ENCODE measurements around the gene THTPA.

Gene THTPA, protein sequence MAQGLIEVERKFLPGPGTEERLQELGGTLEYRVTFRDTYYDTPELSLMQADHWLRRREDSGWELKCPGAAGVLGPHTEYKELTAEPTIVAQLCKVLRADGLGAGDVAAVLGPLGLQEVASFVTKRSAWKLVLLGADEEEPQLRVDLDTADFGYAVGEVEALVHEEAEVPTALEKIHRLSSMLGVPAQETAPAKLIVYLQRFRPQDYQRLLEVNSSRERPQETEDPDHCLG

GRCh38 chr14:23555882-23556699, at the start of gene THTPA:
Gene THTPA, plus strand, starts transcription at chr14:23556271. Its CDS starts 487 bp downstream, at chr14:23556758.
- no peak for FAIRE-seq

DNA sequence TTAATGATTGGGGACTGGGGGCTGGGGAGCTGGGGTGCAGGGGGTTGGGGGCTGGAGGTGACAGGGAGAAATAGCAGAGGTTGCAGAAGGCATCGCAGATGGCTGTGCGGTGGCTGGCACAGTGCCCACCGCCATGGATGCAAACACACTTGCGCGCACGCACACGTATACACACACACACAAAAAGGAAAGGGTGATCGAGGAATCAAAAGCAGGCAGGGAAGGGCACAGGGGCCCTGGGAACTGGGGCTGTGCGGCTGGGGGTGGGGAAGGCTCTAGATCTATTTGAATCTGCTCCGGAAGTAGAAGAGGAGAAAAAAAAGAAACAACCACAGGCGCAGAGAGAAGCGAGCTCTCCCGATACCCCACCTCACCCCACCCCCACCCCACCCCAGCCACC, 43.9 kb upstream of the THTPA start:
- FAIRE-seq (no peak), DNase-seq (ENCODE audit: low spot score) (no peak)

More at GRCh38 chr14:23555882-23556699, at the start of gene THTPA:
- peak; percentile 60 for DNase-seq (ENCODE audit: low spot score)

- no peak for FAIRE-seq
- no peak for DNase-seq (ENCODE audit: low spot score)
Measured at GRCh38 chr14:23513005-23513817, 42.9 kb upstream of the THTPA start.

- FAIRE-seq (no peak), DNase-seq (ENCODE audit: low spot score) (no peak)
Measured at GRCh38 chr14:23513818-23514643, 42.0 kb upstream of the THTPA start.

- DNase-seq (ENCODE audit: low spot score) (no peak), FAIRE-seq (no peak)
Measured at GRCh38 chr14:23514644-23514957, 41.5 kb upstream of the THTPA start.

- FAIRE-seq (no peak), DNase-seq (ENCODE audit: low spot score) (no peak)
Measured at GRCh38 chr14:23517650-23518326, 38.3 kb upstream of the THTPA start.

- no peak for FAIRE-seq
- DNase-seq (ENCODE audit: low spot score) = no peak
Measured at GRCh38 chr14:23518709-23519108, 37.4 kb upstream of the THTPA start.

DNA sequence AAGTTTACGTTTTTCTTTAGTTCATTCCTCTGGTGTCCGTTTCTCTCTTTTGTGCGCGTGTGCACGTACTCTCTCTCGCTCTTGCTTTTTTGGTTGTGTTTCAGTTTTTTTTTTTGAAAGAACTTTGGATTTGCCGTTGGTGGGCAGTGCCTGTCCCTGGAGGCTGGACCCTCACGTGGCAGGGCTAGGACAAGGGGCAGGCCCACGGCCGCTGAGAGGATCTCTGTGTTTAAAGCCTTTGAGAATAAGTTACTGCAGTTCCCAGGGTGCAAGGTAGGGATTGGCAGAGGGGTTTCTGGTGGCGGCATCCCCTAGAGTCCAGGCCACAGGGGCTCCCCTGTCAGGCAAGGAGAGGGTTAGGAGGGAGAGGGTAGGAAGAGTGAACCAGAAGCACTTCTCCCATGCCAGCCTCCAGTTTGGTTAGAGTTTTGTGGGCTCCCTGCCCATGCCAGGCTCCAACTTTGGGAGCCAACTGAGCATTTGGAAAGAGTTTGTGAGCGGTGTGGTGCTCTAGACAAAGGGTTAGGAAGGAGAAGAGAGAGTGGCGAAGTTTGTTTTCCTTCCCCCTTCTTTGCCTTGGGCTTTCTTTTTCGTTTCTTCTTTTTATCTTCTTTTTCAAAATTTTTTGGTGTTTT, 35.1 kb upstream of the THTPA start:
- FAIRE-seq = no peak
- no peak for DNase-seq (ENCODE audit: low spot score)

DNA sequence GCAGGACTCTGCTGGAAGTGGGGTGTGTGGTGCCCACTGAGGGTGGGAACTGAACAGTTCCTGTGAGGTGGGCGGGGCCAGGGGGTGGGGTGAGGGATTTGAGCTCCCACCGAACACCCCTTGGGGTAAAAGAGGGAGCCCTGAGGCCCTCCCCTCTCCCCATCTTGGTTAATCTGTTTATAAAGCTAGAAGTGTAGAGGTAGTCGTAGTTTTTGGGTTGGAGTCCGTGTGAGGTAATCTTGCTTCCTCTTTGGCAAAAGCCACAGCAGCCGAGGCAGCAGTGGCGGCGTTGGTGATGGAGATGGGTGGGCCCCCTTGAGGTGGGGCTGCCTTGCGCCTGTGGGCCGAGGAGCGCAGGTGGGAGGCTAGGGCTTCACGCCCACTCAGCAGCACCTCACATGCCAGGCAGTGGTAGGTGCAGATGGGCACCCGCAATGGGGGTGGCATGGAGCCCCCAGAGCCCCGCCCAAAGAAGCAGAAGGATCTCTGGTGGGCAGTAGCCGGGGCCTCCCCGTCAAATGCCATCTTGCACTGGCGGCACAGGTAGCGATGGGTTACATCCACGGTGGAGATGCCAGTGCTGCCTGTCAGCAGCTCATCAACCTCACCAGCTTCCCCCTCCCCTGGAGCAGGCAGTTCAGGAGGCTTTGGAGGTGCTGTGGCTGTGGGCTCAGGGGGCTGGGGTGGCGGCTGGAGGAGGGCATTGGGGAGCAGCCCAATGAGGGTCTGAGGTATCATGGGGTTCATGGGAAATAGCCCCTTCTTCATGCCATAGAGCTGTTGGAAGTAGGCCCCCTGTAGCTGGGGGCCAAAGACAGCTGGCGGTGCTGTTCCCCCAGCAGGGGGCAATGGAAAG, 34.1 kb upstream of the THTPA start:
- no peak for FAIRE-seq
- DNase-seq (ENCODE audit: low spot score) = no peak

DNA sequence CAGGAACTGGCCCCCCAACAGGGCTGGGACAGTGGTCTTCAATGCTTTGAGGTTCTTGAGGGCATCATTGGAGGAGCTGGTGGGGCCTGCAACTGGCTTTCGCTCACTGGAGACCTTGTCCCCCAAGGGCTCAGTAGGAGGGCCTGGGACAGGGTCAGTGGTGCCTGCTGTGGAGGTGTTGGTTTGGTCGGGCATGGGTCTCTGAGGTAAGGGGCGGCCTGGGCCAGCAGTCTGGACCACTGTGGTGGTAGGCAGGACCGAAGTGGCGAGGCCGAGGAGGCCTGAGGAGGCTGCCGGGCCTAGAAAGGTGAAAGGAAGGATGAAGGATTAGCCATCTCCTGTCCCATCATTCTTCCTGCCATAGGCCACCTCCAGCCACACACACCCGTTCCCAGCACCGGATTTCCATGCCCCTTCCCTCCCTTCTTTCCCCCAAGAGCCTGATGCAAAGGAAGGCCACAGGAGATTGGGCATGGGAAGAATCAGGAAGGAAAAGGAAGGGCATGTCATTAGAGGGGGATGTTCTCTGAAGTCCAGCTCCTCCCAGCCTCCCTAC, 33.4 kb upstream of the THTPA start:
- FAIRE-seq = no peak
- DNase-seq (ENCODE audit: low spot score) = no peak

DNA sequence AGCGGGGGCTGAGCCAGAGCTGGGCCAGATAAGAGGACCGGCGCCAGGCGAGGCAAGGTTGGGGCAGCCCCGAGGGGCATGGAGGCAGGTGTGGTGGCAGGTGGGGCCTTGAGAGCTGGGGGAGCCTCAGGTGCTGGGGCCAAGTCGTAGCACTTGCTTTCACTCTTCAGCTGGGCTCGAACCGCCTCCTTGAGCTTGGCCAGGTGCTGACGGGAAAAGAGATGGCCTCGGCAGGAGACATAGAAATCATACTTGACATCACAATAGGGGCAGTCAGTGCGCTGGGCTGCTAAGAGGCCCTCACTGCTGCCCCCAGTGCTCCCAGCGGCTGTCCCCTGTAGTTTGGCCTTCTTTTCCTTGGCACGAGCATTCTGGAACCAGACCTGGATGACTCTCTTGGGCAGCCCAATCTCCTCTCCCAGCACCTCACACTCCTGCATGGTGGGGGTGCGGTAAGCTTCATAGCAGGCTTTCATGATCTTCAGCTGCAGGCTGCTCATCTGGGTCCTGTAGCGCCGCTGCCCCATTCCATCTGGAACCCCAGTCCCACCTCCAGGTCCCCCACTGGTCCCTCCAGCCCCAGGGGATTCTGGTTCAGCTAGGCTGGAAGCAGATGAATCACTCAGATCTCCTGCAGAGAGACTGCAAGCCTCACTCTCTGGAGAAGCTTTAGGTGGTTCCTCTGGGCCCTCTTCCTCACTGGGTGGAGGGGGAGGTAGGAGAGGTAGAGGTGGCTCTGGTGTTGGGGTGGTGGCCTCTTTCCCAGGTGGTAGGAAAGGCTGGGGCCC, 32.6 kb upstream of the THTPA start:
- FAIRE-seq = no peak
- no peak for DNase-seq (ENCODE audit: low spot score)

DNA sequence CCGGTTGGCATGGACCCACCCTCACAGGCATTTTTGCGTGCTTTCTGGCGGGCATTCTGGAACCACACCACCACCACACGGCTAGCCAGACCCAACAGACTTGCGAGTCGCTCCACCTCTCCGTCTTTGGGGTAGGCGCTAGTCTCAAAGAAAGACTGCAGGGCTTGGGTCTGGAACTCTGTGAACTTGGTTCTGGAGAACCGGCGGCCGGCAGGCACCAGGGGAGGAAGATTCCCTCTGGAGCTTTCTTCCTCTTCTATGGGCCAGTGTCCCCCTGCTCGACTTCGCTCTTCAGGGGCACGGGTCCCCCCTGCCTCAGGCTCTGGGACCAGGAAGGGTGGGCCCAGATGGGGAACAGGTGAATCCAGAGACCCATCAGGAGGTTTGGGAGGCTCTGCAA, 31.1 kb upstream of the THTPA start:
- FAIRE-seq (no peak), DNase-seq (ENCODE audit: low spot score) (no peak)

DNA sequence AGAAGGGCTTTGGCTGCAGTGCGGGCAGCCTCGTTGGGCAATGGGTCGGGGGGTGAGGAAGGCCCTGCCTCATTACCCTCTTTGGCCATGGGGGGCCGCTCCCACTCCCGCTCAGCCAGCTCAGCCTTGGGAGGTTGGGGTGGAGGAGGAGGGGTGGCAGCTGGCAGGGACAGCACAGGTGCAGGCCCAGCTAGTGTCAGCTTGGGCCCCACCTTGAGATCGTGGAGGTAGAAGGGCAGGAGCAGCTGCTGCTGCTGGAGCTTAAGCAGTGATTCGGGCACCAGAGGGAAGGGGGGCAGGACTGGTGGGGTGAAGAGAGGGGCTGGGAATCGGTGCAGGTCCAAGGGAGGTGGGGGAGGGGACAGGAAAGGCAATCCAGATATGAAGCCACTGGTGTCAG, 30.5 kb upstream of the THTPA start:
- DNase-seq (ENCODE audit: low spot score) (no peak), FAIRE-seq (no peak)

GRCh38 chr14:23528555-23528954, 27.5 kb upstream of the THTPA start:
- no peak for FAIRE-seq
- DNase-seq (ENCODE audit: low spot score) = no peak

- no peak for DNase-seq (ENCODE audit: low spot score)
- FAIRE-seq = no peak
Measured at GRCh38 chr14:23529016-23529415, 27.1 kb upstream of the THTPA start.

GRCh38 chr14:23530375-23531055, 25.6 kb upstream of the THTPA start:
- FAIRE-seq = no peak
- DNase-seq (ENCODE audit: low spot score) = no peak

DNA sequence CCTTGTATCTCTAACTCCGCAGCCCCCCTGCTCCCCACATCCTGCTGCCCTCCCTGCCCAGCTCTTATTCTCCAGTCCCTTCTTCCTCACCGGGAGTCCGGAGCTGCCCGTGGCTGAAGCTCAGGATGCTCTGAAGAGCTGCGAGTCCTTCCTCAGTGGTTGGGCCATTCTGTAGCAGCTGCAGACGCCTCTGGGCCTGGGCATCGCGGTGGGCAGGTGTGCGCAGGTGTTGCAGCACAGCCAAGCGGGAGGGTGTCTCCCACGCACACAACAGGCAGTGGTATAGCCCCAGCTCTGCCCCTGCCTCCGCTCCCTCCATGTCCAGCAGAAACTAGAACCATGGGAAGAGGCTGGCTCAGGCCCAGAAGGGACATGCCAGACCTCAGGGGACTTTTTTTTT, 24.7 kb upstream of the THTPA start:
- FAIRE-seq (no peak), DNase-seq (ENCODE audit: low spot score) (no peak)

DNA sequence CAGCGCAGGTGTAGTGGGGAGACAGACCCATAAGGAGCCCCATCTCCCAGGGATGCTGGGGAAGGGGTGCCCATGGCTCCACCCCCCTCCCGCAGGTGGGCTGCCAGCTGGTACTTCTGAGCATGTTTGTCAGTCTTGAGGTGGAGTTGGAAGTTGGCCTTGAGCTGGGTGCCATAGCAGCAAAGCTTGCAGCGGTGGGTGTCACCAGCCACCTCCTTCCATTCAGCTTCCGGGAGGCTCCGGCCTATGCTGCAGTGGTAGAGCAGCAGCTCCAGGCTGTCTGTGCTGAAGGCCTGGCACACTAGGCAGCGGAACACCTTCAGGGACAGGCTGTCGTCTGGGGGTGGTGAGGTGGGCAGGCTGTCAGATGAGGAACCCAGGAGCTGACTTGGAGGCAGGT, 23.4 kb upstream of the THTPA start:
- no peak for DNase-seq (ENCODE audit: low spot score)
- no peak for FAIRE-seq

Measured in RCC 7860 (cell line).